ENCODE data around the gene NLGN1. TPM values are rescaled to one million over a fixed set of nuclear protein-coding genes. Genes with fewer than 3 reads are reported as not detected.

Gene NLGN1
- total and polyA plus RNA-seq, 9 of the 15 experiments (the other 6 are each of a cell fraction or from before 2014, with no cell fraction given), result under 0.01 to 0.01 TPM; not detected in 7

GRCh38 chr3:174331095-174331800 lies 933.7 kb downstream of the NLGN1 start:
- 0% methylated on average over 5 of the region's 6 CpGs for WGBS (ENCODE audit: insufficient coverage, low coverage, missing lambda C conversion rate)
- Histone ChIP-seq H3K4me1 (replicated peaks in 1 of 2; ENCODE audit: control insufficient read depth in 2 of 2, insufficient read depth in 2 of 2, low read length in 2 of 2) (no peaks in the 10 kb centered on the region), H3K9me3 (replicated peaks; ENCODE audit: control insufficient read depth, insufficient read depth, low read depth, low read length) (no peaks in the 10 kb centered on the region), H4K20me1 (replicated peaks; ENCODE audit: control insufficient read depth, insufficient read depth, low read length) (no peaks in the 10 kb centered on the region), H3K4me3 (no peak overlapping the region), H3K36me3 (ENCODE audit: control insufficient read depth, insufficient read depth, low read length) (no peaks in the 10 kb centered on the region), H2AFZ (ENCODE audit: low read depth, low read length) (no peak overlapping the region), H3K27ac (ENCODE audit: extremely low read depth, low read depth, low read length) (no peak overlapping the region), H3K27me3 (ENCODE audit: control insufficient read depth in 2 of 2, insufficient read depth in 2 of 2, low read length in 2 of 2) (no peaks in the 10 kb centered on the region), H3K4me2 (ENCODE audit: insufficient read depth, low read length) (no peak overlapping the region), H3K9me1 (ENCODE audit: control insufficient read depth, insufficient read depth, low read length) (no peaks in the 10 kb centered on the region), H3K79me2 (ENCODE audit: control insufficient read depth, insufficient read depth, low read length) (no peaks in the 10 kb centered on the region), H3K9ac (ENCODE audit: insufficient read depth in 1 of 2, low read depth in 2 of 2, low read length in 2 of 2) (no peak overlapping the region)
- ChIA-PET CTCF (ENCODE audit: low intra/inter-chr PET ratio) (interaction anchor here (0.6 kb wide), 1 partner anchor 759 kb away, joined by 3 read pairs; no protein-coding TSS in a partner anchor), POLR2A (no interaction called here)
- no peak for TF ChIP-seq SP2 (IDR thresholded peaks at IDR 0.05; ENCODE audit: extremely low read depth, low read depth, low read length, poor library complexity, severe bottlenecking)
- in situ Hi-C loops (cut with MboI) (no loop called here), intact Hi-C loops (cut with micrococcal nuclease) (no loop called here)
- no peak for ATAC-seq
- no TSS peak for BruUV-seq (replicated peaks)
- no peak for FAIRE-seq
- no peak for DNase-seq (ENCODE audit: extremely low read depth in 1 of 4, low spot score in 3 of 4)

- in situ Hi-C loops (cut with MboI) (no loop called here), intact Hi-C loops (cut with micrococcal nuclease) (no loop called here)
- Histone ChIP-seq H3K79me2 (ENCODE audit: control insufficient read depth, insufficient read depth, low read length) (no peaks in the 10 kb centered on the region), H3K9me3 (replicated peaks; ENCODE audit: control insufficient read depth, insufficient read depth, low read depth, low read length) (no peaks in the 10 kb centered on the region), H3K27me3 (ENCODE audit: control insufficient read depth in 2 of 2, insufficient read depth in 2 of 2, low read length in 2 of 2) (no peaks in the 10 kb centered on the region), H3K4me2 (ENCODE audit: insufficient read depth, low read length) (no peak overlapping the region), H3K9me1 (ENCODE audit: control insufficient read depth, insufficient read depth, low read length) (no peaks in the 10 kb centered on the region), H2AFZ (ENCODE audit: low read depth, low read length) (no peak overlapping the region), H3K4me3 (no peak overlapping the region), H3K4me1 (replicated peaks in 1 of 2; ENCODE audit: control insufficient read depth in 2 of 2, insufficient read depth in 2 of 2, low read length in 2 of 2) (no peaks in the 10 kb centered on the region), H3K36me3 (ENCODE audit: control insufficient read depth, insufficient read depth, low read length) (no peaks in the 10 kb centered on the region), H4K20me1 (replicated peaks; ENCODE audit: control insufficient read depth, insufficient read depth, low read length) (no peaks in the 10 kb centered on the region), H3K27ac (ENCODE audit: extremely low read depth, low read depth, low read length) (no peak overlapping the region), H3K9ac (ENCODE audit: insufficient read depth in 1 of 2, low read depth in 2 of 2, low read length in 2 of 2) (no peak overlapping the region)
- BruUV-seq (replicated peaks), result no TSS peak
- no peak for ATAC-seq
- WGBS (ENCODE audit: insufficient coverage, low coverage, missing lambda C conversion rate), result 0% methylated on average over 2 of the region's 2 CpGs
- no peak for FAIRE-seq
- no peak for DNase-seq (ENCODE audit: extremely low read depth in 1 of 4, low spot score in 3 of 4)
- ChIA-PET CTCF (ENCODE audit: low intra/inter-chr PET ratio) (interaction anchor here (0.5 kb wide), 1 partner anchor 8 kb away, joined by 4 read pairs; no protein-coding TSS in a partner anchor), POLR2A (no interaction called here)
- TF ChIP-seq MEF2D (tag; conservative IDR thresholded peaks at IDR 0.05; ENCODE audit: low read depth) (no peak), ZNF583 (CRISPR knock-in tag; IDR thresholded peaks at IDR 0.05) (no peak), MLLT1 (IDR thresholded peaks at IDR 0.05) (no peak), ZBTB49 (CRISPR knock-in tag; IDR thresholded peaks at IDR 0.05; ENCODE audit: borderline replicate concordance) (no peak), CEBPG (CRISPR knock-in tag; IDR thresholded peaks at IDR 0.05) (no peak), CEBPG (tag; conservative IDR thresholded peaks at IDR 0.05 in 1 of 2, IDR thresholded peaks at IDR 0.05 in 1 of 2) (no peak), EP300 (IDR thresholded peaks at IDR 0.05; ENCODE audit: low read length) (no peak), CBFA2T2 (conservative IDR thresholded peaks at IDR 0.05) (no peak), SNAPC5 (CRISPR knock-in tag; IDR thresholded peaks at IDR 0.05) (no peak), GABPB1 (CRISPR knock-in tag; IDR thresholded peaks at IDR 0.05) (no peak), RUNX1 (IDR thresholded peaks at IDR 0.05; ENCODE audit: low read depth) (no peak)
Observed at GRCh38 chr3:174332391-174332790, 934.8 kb downstream of the NLGN1 start.
